HG03342 (cell line): ENCODE data around the gene BOK.
"Not testable (repeated sequence)": the region's sequence is repeated elsewhere in the genome, so short reads cannot be mapped to it uniquely, and the experiment has no call there.

Source experiments
- ATAC-seq: cut with Tn5 transposase; IDR thresholded peaks from one replicate; pipeline ENCODE4 v1.9.1; 2021; ENCODE audit warnings: mild to moderate bottlenecking, moderate library complexity; ENCODE audit not compliant: unreplicated experiment

BOK gene, protein sequence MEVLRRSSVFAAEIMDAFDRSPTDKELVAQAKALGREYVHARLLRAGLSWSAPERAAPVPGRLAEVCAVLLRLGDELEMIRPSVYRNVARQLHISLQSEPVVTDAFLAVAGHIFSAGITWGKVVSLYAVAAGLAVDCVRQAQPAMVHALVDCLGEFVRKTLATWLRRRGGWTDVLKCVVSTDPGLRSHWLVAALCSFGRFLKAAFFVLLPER

DNA sequence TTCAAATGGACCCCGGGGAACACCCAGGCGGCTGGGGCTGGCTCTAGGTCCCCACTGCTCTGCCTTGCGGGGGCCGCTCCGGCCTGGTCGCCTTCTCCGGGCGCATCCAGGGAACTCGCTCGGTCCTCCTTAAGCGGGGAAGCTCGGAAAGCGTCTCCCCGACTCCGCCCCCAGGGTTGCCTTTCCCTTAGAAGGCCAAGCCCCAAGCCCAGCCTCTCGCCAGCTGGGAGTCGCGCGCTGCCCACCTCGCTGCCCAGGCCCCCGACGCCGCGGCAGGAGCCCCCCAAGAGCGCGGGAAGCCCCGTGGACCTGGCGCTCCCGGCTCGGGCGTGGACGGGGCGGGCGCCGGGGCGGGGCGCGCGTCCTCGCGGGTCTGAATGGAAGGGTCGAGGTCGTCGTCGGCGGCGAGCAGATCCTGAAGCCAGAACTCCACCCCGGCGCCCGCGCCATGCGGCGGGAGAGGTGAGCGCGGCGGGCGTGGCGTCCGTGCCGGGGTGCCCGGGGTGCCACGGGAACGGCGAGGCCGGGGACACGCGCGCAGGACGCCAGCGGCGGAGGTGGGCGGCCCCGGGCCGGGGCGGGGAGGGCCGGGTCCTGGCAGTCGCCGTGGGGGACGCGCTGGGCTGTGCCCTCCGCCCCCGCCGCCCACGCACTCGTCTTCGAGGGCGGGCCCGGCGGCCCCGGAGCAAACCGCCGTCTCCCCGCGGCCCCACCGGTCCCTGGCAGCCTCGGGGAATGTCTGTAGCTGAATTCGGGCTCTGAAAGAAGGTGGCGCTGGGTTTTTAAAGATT lies at the start of gene BOK:
BOK (plus strand) TSS at position 214 of the 791 bp plus-strand sequence. CDS start 739 bp downstream, outside the sequence.
- no peak for ATAC-seq

DNA sequence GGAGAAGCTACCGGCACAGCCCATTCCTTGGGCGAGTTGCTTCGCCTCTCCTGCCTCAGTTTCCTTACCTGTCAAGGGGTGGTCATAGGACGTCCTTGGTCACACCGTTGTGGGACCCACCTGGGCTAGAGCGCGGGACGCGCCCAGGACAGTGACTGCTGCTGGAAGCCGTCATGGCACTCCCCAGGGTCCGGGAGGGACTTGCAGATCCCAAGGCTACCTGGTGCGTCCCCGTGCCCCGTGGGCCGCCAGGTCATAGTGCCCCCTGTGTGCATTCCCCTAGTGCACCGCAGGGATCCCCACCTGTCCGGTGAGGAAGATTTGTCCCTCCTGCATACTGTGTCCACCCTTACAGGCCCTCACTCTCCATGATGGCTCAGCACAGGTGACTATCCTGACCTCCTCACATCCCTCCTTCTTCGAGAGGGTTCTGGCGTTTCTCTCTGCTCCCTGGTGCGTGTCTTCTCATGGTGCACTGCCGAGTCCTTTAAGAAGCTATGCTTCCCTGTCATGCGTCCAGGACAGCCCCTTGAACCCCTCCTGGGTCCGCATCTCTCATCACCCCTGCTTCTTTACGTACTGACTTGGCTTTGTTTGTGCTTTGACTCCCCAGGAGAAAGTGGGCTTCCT lies 49.3 kb upstream of the BOK start:
- no peak for ATAC-seq

DNA sequence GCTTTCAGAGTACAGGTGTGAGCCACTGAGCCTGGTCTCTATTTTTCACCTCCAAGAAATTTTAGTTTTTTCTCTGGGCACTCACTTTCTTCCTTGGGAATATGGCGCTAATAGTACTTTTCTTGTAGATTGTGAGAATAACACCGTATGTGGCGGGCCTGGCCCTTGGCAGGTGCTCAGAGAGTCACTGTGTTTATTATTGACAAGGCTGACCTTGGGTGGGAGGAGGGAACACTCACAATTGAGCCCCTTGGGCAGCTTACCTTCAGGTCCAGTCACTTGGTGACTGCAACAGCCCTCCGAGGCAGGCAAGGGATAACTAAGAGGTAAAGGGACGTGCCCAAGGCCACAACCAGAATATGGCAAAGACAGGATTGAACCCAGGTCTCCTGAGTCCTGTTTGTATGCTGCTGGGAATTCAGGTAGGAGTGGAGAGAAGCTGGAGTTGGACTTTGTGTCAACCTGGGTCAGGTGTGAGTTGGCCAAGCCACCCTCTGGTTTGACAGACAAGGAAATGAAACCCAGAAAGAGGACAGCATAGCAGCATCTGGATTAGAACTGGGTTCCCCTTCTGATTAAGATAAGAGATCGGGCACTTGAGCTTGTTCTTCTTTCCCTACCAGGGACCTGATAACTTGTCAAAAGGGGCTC lies 47.3 kb upstream of the BOK start:
- no peak for ATAC-seq

DNA sequence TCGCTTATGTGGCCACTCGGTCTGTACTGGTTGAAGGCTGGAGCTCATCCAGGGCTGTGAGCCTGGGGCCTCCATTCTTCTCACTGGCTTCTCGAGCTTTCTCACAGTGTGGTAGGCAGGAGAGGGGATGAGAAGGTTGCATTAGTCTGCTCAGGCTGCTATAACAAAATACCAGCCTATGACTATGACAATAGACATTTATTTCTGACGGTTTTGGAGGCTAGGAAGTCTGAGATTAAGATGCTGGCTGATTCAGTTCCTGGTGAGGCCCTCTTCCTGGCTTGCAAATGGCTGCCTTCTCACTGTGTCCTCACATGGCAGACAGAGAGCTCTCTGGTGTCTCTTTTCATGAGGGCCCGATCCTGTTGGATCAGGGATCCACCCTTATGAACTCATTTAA lies 44.0 kb upstream of the BOK start:
- ATAC-seq: no peak

DNA sequence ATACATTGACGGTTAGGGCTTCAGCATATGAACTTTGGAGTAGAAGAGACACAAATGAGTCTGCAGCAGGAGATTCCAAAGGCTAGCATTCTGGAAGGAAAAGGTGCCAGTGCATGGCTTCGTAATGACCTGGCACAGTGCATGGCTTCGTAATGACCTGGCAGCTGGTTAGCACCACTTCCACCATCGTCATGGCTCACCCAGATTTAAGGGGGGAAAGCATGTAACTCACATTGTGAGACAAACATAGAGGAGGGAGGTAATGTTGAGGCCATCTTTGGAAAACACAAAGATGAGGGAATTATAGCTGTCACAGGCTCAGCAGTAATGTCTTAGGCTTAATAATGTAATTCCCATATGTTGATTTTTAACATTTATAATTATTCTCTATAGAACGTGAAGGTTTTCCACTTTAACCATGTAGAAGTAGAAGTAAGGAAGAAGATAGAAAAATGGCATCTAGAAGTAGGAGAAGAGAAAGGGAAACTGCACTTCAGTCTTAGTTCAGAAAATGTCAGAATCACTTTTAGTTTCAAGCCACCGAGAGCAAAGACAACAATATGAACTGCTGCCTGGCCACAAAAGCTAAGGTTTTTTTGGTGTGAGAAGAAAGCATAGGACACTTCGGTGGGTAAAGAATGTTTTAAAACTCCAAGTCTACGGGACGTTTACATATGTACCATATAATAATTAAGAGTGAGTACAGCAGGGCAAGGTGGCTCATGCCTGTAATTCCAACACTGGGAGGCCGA lies 43.4 kb upstream of the BOK start:
- no peak for ATAC-seq

DNA sequence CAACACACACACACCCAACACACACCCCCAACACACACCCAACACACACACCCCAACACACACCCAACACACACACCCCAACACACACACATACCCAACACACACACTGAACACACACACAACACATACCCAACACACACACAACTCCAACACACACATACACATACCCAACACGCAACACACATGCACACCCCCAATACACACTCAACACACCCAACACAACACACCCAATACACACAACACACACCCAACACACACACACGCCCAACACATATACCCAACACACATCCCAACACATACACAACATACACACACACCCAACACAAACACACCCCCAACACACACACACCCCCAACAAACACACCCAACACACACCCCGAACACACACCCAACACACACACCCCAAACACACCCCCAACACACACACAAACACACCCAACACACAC lies 42.0 kb upstream of the BOK start:
- ATAC-seq: no peak

DNA sequence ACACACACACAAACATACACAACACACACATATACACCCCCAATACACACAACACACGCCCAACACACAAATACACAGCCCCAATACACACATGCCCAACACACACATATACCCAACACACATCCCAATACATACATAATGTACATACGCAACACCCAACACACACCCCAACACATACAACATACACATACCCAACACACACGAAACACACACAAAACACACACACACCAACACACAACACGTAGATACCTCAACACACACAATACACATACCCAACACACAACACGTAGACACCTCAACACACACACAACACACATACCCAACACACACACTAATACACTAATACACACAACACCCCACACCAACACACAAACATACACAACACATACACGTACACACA lies 41.2 kb upstream of the BOK start:
- ATAC-seq: no peak

DNA sequence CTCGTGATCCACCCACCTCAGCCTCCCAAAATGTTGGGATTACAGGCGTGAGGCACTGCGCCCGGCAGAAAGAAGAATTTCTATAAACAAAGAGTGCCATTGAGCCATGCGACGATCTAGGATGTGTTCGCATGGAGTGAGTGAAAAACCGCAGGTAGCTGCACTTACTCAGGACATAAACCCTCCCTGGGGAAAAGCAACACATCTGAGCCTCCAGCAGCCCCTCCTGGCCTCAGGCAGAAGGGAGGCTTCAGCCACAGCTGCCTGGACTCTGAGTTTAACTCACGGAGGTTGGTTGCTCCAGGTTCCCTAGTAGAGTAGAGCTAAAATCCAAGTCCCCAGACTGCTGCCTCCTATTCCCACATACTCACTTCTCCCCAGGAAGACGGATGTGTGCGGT lies 38.9 kb upstream of the BOK start:
- no peak for ATAC-seq

DNA sequence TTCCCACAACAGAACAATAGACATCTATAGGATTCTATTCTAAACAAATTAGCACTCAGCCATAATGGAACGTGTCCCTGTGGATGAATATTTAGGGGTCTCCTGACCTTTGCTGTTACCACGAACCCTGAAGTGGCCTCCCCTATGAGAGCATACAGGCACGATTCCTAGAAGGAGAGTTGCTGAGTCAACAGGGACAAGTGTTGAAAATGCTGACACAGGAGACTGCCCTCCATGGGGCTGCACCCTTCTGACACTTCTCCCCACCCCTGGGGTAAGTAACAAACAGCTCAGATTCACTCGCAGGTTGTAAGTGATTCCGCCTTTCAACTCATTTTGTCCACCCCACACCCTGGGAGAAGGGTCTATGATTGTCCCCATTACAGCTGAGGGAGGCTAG lies 36.1 kb upstream of the BOK start:
- no peak for ATAC-seq

DNA sequence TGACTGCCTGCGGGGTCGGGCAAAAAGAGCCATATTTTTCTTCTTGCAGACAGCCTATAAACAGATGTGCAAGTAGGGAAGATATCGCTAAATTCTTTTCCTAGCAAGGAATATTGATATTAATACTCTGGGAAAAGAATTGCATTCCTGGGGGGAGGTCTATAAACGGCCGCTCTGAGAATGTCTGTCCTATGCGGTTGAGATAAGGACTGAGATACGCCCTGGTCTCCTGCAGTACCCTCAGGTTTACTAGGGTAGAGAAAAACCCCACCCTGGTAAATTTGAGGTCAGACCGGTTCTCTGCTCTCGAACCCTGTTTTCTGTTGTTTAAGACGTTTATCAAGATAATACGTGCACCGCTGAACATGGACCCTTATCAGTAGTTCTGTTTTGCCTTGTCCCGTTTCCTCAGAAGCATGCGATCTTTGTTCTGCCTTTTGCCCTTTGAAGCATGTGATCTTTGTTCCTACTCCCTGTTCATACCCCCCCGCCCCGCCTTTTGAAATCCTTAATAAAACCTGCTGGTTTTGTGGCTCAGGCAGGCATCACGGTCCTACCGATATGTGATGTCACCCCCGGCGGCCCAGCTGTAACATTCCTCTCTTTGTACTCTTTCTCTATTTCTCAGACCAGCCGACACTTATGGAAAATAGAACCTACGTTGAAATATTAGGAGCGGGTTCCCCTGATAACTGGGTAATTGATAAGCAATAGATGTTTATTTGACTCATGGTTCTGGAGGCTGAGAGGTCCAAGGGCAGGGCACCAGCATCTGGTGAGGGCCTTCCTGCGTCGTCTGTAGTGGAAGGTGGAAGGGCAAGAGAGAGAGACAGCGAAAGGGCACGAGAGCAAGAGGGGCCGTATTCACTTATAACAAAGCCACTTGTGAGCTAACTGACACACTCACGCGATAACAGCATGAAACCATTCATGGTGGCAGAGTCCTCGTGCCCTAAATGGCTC lies 32.4 kb upstream of the BOK start:
- not testable (repeated sequence) for ATAC-seq

DNA sequence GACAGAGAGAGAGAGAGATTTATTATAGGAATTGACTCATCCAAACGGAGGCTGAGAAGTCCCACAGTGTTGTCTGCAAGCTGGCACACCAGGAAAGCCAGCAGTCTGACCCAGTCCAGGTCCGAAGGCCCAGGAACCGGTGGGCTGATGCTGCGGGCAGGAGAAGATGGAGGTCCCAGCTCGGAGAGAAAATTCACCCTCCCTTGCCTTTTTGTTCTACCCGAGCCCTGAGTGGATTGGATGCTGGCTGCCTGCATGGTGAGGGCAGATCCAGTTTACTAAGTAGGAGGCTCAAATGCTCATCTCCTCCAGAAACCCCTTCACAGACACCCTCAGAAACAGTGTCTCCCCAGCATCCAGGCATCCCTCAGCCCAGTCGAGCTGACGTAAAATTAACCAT lies 28.0 kb upstream of the BOK start:
- no peak for ATAC-seq

DNA sequence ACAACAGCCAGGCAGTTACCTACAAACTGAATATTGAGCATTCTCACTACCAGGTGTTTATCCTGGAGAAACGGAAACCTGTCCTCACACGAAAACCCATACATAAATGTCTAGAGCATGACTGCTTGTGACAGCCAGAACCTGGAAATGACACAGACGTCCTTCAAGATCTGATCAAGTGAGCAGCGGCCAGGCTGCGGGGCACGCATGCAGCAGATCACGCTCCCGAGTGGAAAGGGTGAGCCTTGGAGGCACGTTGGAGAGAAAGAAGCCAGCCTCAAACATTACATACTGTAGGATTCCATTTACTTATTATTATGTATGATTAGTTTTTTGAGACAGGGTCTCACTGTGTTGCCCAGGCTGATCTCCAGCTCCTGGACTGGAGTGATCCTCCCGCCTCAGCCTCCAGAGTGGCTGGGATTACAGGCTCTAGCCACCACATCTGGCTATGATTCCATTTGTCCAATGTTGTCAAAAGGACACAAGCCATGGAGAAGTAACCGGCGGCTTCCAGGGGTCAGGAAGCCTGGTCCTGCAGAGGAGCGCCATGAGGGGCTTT lies 27.3 kb upstream of the BOK start:
- no peak for ATAC-seq

DNA sequence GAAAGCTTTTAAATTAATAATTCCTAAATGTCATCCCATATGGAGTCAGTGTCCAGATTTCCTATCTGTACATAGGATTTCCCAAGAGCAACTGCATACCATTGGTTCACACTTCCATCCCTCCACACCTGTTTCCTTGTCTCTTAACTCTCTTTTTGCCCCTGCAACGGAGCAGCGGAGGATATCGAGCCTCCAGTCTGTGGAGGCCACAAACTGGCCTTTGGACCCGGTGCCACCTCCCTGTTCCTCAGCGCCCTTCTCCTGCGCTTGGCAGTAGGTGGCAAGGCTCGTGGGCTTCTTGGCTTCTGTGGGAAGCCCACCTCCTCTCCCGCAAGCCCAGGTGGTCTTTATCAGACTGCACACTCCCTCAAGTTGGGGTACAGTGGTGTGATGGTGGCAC lies 26.4 kb upstream of the BOK start:
- ATAC-seq: no peak

DNA sequence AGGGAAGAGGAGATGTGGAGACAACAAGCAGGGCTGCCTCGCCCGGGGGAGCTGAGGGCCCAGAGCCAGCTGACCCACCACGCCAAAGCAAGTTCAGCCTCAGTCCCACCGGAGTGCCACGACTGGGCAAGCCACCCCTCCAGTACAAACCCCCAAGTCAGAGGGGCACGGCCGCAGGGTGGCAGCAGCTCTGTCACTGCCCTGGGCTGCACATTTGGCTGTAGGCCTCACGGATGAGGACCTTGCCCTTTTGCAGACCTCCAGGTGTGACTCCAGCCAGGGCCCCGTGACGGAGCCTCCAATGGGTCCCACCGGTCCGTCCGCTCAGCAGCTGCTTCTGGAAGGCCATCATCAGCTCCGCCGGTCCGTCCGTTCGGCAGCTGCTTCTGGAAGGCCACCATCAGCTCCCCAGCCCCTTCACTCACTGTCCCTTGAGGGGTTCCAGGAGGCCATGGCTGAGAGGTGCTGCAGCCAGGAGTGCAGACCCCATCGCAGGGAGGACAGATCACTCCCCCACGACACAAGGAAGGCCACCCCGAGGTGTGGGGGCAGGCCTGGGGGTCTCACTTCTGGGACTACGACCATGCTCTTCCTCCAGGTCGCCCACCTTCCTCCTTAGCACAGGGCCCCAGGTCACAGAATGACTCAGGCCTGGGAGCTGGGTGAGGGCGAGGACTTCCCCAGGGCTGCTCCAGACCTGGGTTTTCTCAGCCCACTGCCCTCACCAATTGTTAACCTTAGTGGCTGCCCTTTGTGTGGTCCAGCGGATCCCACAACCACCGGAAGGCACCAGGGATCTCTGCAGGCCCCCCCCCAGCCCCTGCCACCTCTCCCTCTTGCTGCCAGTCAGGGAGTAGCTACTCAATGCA lies 25.6 kb upstream of the BOK start:
- no peak for ATAC-seq

DNA sequence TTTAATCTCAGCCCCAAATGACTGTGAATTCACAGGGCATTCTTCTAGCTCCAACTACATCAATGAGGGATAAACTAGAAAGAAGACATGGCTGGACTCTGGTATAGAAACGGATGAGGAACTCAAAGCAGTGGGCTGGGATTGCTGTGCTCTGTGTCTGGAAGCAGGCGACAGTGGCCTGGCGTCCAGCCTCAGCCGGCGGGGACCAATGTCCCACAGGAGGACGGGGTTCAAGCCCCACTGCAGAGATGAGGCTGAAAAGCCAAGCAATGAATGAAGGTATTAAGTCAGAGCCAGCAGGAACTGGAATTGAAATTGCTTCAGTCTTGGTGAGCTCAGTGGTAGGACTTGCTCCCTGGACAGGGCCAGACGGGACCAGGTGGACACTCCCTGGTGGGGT lies 24.3 kb upstream of the BOK start:
- ATAC-seq: no peak

DNA sequence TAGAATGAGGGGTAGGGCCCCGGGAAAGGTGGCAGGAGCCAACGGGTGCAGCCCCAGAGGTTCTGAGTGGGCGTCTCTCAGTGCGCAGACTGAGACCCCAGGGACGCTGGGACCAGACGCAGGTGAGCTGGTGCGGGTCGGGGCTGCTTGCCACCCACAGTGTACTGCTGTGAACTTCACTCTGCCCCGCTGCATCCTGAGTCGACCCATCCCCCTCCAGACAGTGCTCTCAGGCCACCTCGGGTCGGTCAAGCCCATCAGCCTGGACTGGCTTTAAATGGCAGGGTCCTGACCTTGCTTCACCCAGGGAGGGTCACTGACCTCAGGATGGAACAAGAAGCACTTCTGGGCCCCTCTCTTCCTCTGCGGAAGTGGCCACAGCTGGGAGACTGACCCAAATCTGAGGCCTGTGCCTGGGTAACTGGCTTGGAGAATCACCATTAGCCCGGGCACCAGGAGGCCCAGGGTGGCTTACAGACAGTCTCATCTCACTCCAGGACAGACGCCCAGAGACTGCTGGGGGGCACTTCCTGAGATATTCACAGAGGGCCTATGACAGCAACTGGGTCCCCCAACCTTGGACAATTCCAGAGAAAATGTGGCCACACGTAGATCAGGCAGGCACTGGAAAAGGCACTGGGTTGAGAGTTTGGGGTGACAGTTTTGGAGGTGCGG lies 23.7 kb upstream of the BOK start:
- ATAC-seq: no peak

DNA sequence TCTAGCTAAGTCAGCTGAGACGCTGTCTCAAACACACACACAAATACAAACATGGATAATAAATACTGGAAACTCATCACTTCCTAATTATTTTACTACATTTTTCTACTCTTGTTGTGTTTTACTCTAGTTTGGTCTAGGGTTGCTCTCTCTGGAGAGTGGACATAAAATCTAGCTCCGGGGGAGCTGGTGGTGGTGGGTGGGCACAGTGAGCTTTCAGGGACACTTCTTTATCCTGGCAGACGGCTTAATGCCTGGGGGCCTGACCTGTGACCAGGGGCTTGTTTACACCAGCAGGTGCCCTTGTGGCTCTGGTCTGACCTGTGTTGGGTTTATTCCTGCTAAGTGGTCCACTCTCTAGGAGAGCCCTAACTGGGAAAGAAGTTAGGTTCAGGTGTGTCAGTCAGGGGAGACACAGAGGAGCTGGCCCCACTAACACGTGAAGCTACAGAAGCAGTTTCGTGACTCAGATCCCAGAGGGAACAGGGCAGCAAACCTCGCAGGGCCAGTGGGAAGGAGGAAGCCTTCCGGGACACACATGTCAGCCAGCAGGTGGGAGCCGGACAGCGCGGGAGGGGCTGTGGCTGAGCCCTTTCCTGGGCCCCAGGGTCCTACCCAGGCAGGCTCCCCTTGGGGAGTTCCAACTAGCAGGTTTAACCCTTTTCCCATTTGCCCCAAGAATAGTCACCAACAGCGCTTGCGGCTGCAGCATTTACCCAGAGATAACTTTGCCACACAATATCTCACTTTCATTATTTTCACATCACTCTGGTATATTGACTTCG lies 22.5 kb upstream of the BOK start:
- no peak for ATAC-seq
